ENCODE results near the gene IGSF9. TPM values are rescaled to one million over a fixed set of nuclear protein-coding genes. Genes with fewer than 3 reads are reported as not detected.

IGSF9 gene
- total RNA-seq, 2 experiments from 2014 or later = 0.07 TPM; not detected in 1

DNA sequence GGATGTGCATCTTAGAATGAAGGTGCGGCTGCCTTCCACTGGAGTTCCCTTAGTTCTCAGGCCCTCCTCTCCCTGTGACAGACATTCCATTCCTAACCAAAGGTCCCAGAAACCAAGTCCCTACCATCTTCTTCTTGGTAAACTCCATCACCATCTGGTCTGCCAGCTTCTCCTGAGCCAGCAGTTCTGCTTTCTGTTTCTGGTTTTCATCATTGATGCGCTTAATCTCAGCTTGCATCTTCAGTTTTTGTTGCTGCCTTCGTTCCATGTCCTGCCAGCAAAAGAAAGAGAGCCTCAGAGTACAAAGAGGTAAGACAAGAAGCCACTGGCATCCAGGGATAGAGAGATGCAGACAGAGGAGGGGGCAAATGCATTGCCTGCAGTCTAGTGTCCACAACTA is 65.0 kb downstream of the IGSF9 start:
- TF ChIP-seq, protein P1, sequence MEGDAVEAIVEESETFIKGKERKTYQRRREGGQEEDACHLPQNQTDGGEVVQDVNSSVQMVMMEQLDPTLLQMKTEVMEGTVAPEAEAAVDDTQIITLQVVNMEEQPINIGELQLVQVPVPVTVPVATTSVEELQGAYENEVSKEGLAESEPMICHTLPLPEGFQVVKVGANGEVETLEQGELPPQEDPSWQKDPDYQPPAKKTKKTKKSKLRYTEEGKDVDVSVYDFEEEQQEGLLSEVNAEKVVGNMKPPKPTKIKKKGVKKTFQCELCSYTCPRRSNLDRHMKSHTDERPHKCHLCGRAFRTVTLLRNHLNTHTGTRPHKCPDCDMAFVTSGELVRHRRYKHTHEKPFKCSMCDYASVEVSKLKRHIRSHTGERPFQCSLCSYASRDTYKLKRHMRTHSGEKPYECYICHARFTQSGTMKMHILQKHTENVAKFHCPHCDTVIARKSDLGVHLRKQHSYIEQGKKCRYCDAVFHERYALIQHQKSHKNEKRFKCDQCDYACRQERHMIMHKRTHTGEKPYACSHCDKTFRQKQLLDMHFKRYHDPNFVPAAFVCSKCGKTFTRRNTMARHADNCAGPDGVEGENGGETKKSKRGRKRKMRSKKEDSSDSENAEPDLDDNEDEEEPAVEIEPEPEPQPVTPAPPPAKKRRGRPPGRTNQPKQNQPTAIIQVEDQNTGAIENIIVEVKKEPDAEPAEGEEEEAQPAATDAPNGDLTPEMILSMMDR (IDR thresholded peaks at IDR 0.05) = no peak
- Mint-ChIP-seq H3K27ac (no peak overlapping the region), H3K4me1 (ENCODE audit: low read depth) (no peaks in the 10 kb centered on the region), H3K9me3 (no peaks in the 10 kb centered on the region), H3K4me3 (no peak overlapping the region), H3K27me3 (no peaks in the 10 kb centered on the region), H3K36me3 (ENCODE audit: low read depth) (no peaks in the 10 kb centered on the region)
- ChIA-PET POLR2A (no interaction called here), CTCF (interaction anchor here (1.0 to 5.7 kb wide), 3 partner anchors 11 to 82 kb away, joined by 4 to 47 read pairs (median 13); no protein-coding TSS in a partner anchor)
- no peak for DNase-seq
- intact Hi-C loops (cut with micrococcal nuclease) = no loop called here
- ATAC-seq = no peak

- intact Hi-C loops (cut with micrococcal nuclease) = no loop called here
- Mint-ChIP-seq H3K4me1 (ENCODE audit: low read depth) (no peaks in the 10 kb centered on the region), H3K4me3 (no peak overlapping the region), H3K9me3 (no peaks in the 10 kb centered on the region), H3K27me3 (no peaks in the 10 kb centered on the region), H3K27ac (no peak overlapping the region), H3K36me3 (ENCODE audit: low read depth) (no peaks in the 10 kb centered on the region)
- ChIA-PET CTCF (interaction anchor here (1.0 to 5.7 kb wide), 3 partner anchors 12 to 81 kb away, joined by 4 to 47 read pairs (median 13); no protein-coding TSS in a partner anchor), POLR2A (no interaction called here)
- DNase-seq (no peak), ATAC-seq (no peak)
- TF ChIP-seq, protein P1 (IDR thresholded peaks at IDR 0.05) = no peak
Measured at GRCh38 chr1:159879977-159880376, 65.4 kb downstream of the IGSF9 start.

- DNase-seq = no peak
- intact Hi-C loops (cut with micrococcal nuclease) = no loop called here
- no peak for ATAC-seq
- Mint-ChIP-seq H3K36me3 (ENCODE audit: low read depth) (no peaks in the 10 kb centered on the region), H3K27me3 (no peaks in the 10 kb centered on the region), H3K4me1 (ENCODE audit: low read depth) (no peaks in the 10 kb centered on the region), H3K27ac (no peak overlapping the region), H3K9me3 (no peaks in the 10 kb centered on the region), H3K4me3 (no peak overlapping the region)
- ChIA-PET POLR2A (interaction anchor here (1.4 kb wide), 1 partner anchor 46 kb away, joined by 4 read pairs; the partner anchor contains the start of gene TAGLN2), CTCF (interaction anchor here (5.7 kb wide), 1 partner anchor 12 kb away, joined by 47 read pairs; no protein-coding TSS in a partner anchor)
- TF ChIP-seq, protein P1 (IDR thresholded peaks at IDR 0.05) = no peak
Measured at GRCh38 chr1:159879136-159879535, 66.3 kb downstream of the IGSF9 start.

- H3K27me3 Mint-ChIP-seq = no peaks in the 10 kb centered on the region
- H3K4me3 Mint-ChIP-seq = no peak overlapping the region
- POLR2A ChIA-PET = interaction anchor here (1.4 kb wide), 1 partner anchor 47 kb away, joined by 4 read pairs; the partner anchor contains the start of gene TAGLN2
Measured at GRCh38 chr1:159877695-159878444, 67.5 kb downstream of the IGSF9 start.

More at GRCh38 chr1:159877695-159878444, 67.5 kb downstream of the IGSF9 start:
- TF ChIP-seq, protein P1 (IDR thresholded peaks at IDR 0.05) = no peak
- Mint-ChIP-seq H3K27ac (no peak overlapping the region), H3K4me1 (ENCODE audit: low read depth) (no peaks in the 10 kb centered on the region), H3K36me3 (ENCODE audit: low read depth) (no peaks in the 10 kb centered on the region), H3K9me3 (no peaks in the 10 kb centered on the region)
- no peak for DNase-seq
- CTCF ChIA-PET = interaction anchor here (5.7 kb wide), 1 partner anchor 14 kb away, joined by 47 read pairs; no protein-coding TSS in a partner anchor
- intact Hi-C loops (cut with micrococcal nuclease) = no loop called here
- ATAC-seq = no peak

Small RNA genes within 50 kb of the gene (microRNA-seq; reads per million reads assigned to microRNA genes)
- not detected for gene MIR4259 (ENCODE audit: borderline microRNAs expressed, borderline replicate concordance)

Other genes with a start within 250 kb of the IGSF9 start
- gene CRP, start 231.0 kb downstream of the IGSF9 start, total RNA-seq = not detected
- gene DUSP23, start 164.7 kb downstream of the IGSF9 start, total RNA-seq = 10 to 100 TPM; 27.2 TPM
- gene FCRL6, start 143.3 kb downstream of the IGSF9 start, total RNA-seq = under 1 TPM in 1 of 2 experiments, not detected in 1; 0.20 TPM
- gene SLAMF8, start 118.7 kb downstream of the IGSF9 start, total RNA-seq = under 1 TPM; 0.54 TPM
- gene VSIG8, start 83.0 kb downstream of the IGSF9 start, total RNA-seq = not detected
- 1 to 10 TPM; 1.3 to 1.4 TPM for gene CFAP45, start 45.4 kb downstream of the IGSF9 start, total RNA-seq
- gene TAGLN2, start 20.1 kb downstream of the IGSF9 start, total RNA-seq = 100 to 1,000 TPM; 475 to 482 TPM
- gene SLAMF9, start 8.6 kb upstream of the IGSF9 start, total RNA-seq = not detected
- 1 to 10 TPM; 3.9 to 4.0 TPM for gene PIGM, start 86.4 kb upstream of the IGSF9 start, total RNA-seq
- under 1 TPM; 0.14 to 0.29 TPM for gene KCNJ10, start 124.5 kb upstream of the IGSF9 start, total RNA-seq
- gene KCNJ9, start 135.9 kb upstream of the IGSF9 start, total RNA-seq = not detected
- 10 to 100 TPM; 48.0 to 49.5 TPM for gene IGSF8, start 153.0 kb upstream of the IGSF9 start, total RNA-seq
- not detected for gene ATP1A2, start 170.1 kb upstream of the IGSF9 start, total RNA-seq
- not detected for gene ATP1A4, start 206.0 kb upstream of the IGSF9 start, total RNA-seq
- gene CASQ1, start 245.0 kb upstream of the IGSF9 start, total RNA-seq = not detected

All from activated CD8-positive, alpha-beta T cell treated with anti-CD3 and anti-CD28 coated beads for 36 hours (primary cell).